ENCODE results near the gene RBM38. TPM values are rescaled to one million over a fixed set of nuclear protein-coding genes. Genes with fewer than 3 reads are reported as not detected.

Gene RBM38
- total and polyA plus RNA-seq, 9 of the 15 experiments (the other 6 are each of a cell fraction or from before 2014, with no cell fraction given), result 0.28 to 82.4 (median 33.2) TPM

GRCh38 chr20:57387945-57388371, 3.2 kb upstream of the RBM38 start (continued):
- TF ChIP-seq, protein P1, sequence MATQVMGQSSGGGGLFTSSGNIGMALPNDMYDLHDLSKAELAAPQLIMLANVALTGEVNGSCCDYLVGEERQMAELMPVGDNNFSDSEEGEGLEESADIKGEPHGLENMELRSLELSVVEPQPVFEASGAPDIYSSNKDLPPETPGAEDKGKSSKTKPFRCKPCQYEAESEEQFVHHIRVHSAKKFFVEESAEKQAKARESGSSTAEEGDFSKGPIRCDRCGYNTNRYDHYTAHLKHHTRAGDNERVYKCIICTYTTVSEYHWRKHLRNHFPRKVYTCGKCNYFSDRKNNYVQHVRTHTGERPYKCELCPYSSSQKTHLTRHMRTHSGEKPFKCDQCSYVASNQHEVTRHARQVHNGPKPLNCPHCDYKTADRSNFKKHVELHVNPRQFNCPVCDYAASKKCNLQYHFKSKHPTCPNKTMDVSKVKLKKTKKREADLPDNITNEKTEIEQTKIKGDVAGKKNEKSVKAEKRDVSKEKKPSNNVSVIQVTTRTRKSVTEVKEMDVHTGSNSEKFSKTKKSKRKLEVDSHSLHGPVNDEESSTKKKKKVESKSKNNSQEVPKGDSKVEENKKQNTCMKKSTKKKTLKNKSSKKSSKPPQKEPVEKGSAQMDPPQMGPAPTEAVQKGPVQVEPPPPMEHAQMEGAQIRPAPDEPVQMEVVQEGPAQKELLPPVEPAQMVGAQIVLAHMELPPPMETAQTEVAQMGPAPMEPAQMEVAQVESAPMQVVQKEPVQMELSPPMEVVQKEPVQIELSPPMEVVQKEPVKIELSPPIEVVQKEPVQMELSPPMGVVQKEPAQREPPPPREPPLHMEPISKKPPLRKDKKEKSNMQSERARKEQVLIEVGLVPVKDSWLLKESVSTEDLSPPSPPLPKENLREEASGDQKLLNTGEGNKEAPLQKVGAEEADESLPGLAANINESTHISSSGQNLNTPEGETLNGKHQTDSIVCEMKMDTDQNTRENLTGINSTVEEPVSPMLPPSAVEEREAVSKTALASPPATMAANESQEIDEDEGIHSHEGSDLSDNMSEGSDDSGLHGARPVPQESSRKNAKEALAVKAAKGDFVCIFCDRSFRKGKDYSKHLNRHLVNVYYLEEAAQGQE (IDR thresholded peaks at IDR 0.05; ENCODE audit: borderline replicate concordance), result no peak
- TF ChIP-seq, protein P1 (CRISPR knock-in tag; IDR thresholded peaks at IDR 0.05; ENCODE audit: low read depth), result no peak
- no peak for TF ChIP-seq ZFX (CRISPR knock-in tag; IDR thresholded peaks at IDR 0.05)
- TF ChIP-seq NCOA6 (IDR thresholded peaks at IDR 0.05), result no peak
